Keratinocyte (primary cell): ENCODE measurements around the gene CUX1. TPM values are rescaled to one million over a fixed set of nuclear protein-coding genes. Genes with fewer than 3 reads are reported as not detected.

Experiments used
- DNase-seq: peaks from one replicate; pipeline ENCODE4 v3.0.0-alpha.2; 2011; ENCODE audit warnings: low read depth, missing footprints, low spot score
- FAIRE-seq: peaks from 2 replicates; lab custom pipeline; 2011; peaks lifted over from hg19 to GRCh38; lab: Jason Lieb, UNC
- H2AFZ ChIP-seq: 2 replicates; pipeline ENCODE4 v1.6.0; 2012; ENCODE audit warnings: low read length, control low read depth, inconsistent platforms; ENCODE audit not compliant: control insufficient read depth
- H3K27ac ChIP-seq: 2 replicates; pipeline ENCODE4 v1.5.1; 2011; ENCODE audit warnings: low read length; ENCODE audit not compliant: control insufficient read depth, insufficient read depth
- H3K27me3 ChIP-seq: 3 replicates; pipeline ENCODE4 v1.6.0; 2011; ENCODE audit warnings: low read length; ENCODE audit not compliant: control insufficient read depth, insufficient read depth; ENCODE audit errors: extremely low read depth
- H3K36me3 ChIP-seq, 2 experiments: 2 replicates in 1 of 2; 3 replicates in 1 of 2; pipeline ENCODE4 v1.5.1; 2011; ENCODE audit warnings: low read length in 2 of 2, mild to moderate bottlenecking in 1 of 2; ENCODE audit not compliant: control insufficient read depth in 2 of 2, insufficient read depth in 2 of 2; ENCODE audit errors: extremely low read depth in 1 of 2
- H3K4me1 ChIP-seq: 3 replicates; pipeline ENCODE4 v1.5.1; 2011; ENCODE audit warnings: low read length; ENCODE audit not compliant: control insufficient read depth, insufficient read depth; ENCODE audit errors: extremely low read depth
- H3K4me2 ChIP-seq: 3 replicates; pipeline ENCODE4 v1.6.0; 2011; ENCODE audit warnings: low read depth, low read length; ENCODE audit not compliant: control insufficient read depth, insufficient read depth; ENCODE audit errors: extremely low read depth
- H3K4me3 ChIP-seq, 3 experiments: fragments of 200-600 bp in 1 of 3; sonication (generic) in 1 of 3; 2 replicates in 2 of 3; 3 replicates in 1 of 3; pipeline ENCODE4 v1.5.1; 2011 to 2016; ENCODE audit warnings: low read length in 3 of 3, mild to moderate bottlenecking in 3 of 3, control low read depth in 2 of 3, inconsistent platforms in 1 of 3, low read depth in 1 of 3, mixed read lengths in 1 of 3, mixed run types in 1 of 3, moderate library complexity in 1 of 3; ENCODE audit not compliant: control insufficient read depth in 2 of 3, insufficient read depth in 2 of 3; ENCODE audit errors: extremely low read depth in 1 of 3
- H3K79me2 ChIP-seq: 2 replicates; pipeline ENCODE4 v1.6.0; 2012; ENCODE audit warnings: low read length; ENCODE audit not compliant: control insufficient read depth, insufficient read depth
- H3K9ac ChIP-seq: 3 replicates; pipeline ENCODE4 v1.6.0; 2011; ENCODE audit warnings: low read length; ENCODE audit not compliant: control insufficient read depth, insufficient read depth; ENCODE audit errors: extremely low read depth
- H3K9me1 ChIP-seq: 3 replicates; pipeline ENCODE4 v1.6.0; 2011; ENCODE audit warnings: low read length; ENCODE audit not compliant: control insufficient read depth, insufficient read depth; ENCODE audit errors: extremely low read depth
- H3K9me3 ChIP-seq: 2 replicates; pipeline ENCODE4 v1.5.1; 2012; ENCODE audit warnings: low read depth, low read length; ENCODE audit not compliant: control insufficient read depth
- H4K20me1 ChIP-seq: 3 replicates; pipeline ENCODE4 v1.6.0; 2011; ENCODE audit warnings: low read length; ENCODE audit not compliant: control insufficient read depth, insufficient read depth; ENCODE audit errors: extremely low read depth
- CTCF ChIP-seq, 3 experiments: IDR thresholded peaks in 1 of 3; conservative IDR thresholded peaks in 1 of 3; optimal IDR thresholded peaks in 1 of 3; 2 replicates in 2 of 3; 3 replicates in 1 of 3; pipeline versions ENCODE3 to v1.5.1; 2011; ENCODE audit warnings: low read length in 3 of 3, mild to moderate bottlenecking in 3 of 3, moderate library complexity in 2 of 3, control low read depth in 1 of 3, inconsistent platforms in 1 of 3; ENCODE audit not compliant: insufficient read depth in 2 of 3; ENCODE audit errors: extremely low read depth in 1 of 3
- EZH2 ChIP-seq: IDR thresholded peaks from one replicate; pipeline ENCODE4 v1.6.1; 2012; ENCODE audit warnings: inconsistent platforms, mild to moderate bottlenecking, low read length, moderate library complexity
- dilution Hi-C: fragments of 300-500 bp; cut with MboI; formaldehyde crosslinking; loops from one replicate; pipeline ENCODE4 v1.7.0; 2020; ENCODE audit warnings: low sequenced_read_pairs; ENCODE audit not compliant: extremely low pct_ligation_motif_present
- polyA plus RNA-seq, 5 experiments: library from polyadenylated mRNA; depleted of rRNA in 3 of 5; stranded (reverse) in 3 of 5; stranded (forward) in 1 of 5; unstranded in 1 of 5; fragments of >200 nt; gene quantifications; 1 replicate in 1 of 5; 2 replicates in 3 of 5; 3 replicates in 1 of 5; pipeline versions ENCODE4 v1.2.1 to v1.2.3, GENCODE V29; 2011 to 2012; ENCODE audit warnings: missing spikeins in 2 of 5, low read depth in 1 of 5, low replicate concordance in 1 of 5

Gene CUX1
- polyA plus RNA-seq, 1 donor (not counting 4 experiments of a cell fraction or from before 2014, with no cell fraction given), result 18.3 TPM

DNA sequence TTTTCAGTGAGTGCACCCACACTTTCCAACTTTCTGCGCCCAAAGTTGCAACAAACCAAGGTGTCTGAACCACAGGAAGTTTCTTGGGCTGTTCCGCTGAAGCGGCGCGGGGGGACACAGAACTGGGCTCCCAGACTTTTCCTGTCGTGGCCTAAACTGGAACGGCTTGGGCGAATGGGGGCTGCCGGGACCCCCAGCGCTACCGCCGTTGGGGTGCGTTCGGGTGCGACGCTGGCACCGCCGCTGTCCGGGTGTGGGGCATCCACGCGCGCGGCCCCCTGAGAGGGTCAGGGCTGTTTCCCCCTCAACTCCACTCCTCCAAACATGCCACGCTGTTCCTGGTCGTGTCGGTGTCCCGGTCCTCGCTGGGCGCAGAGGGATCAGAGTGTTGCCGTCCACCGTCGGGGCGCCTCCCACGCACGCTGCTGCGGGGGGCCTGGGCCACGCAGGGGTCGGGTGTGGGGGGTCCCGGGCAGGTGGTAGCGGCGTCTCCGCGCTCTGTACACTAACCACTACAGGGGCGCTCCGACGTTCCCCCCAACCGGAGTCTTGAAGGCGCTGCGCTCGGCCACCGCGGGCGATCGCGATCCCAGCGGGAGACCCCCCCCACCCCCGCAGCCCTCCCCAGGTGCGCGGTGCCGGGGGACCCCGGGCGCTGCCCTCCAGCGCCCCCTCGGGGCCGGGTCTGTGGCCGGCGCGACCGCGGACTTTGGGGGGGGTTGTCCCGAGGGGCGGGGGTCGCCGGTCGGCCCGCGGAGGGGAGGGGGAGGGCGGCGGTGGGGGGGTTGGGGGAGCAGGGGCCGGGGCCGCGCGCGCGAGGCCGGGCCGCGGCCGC, 2.2 kb upstream of the CUX1 start:
- H3K27me3 ChIP-seq, result no peaks in the 10 kb centered on the region
- H2AFZ ChIP-seq, result peak overlapping the region; percentile 95
- H3K9ac ChIP-seq, result peak overlapping the region; percentile 87
- peak overlapping the region; percentile 75 for H3K27ac ChIP-seq
- no peaks in the 10 kb centered on the region for H4K20me1 ChIP-seq
- H3K4me1 ChIP-seq, result peaks cover 22% of the 10 kb centered on the region
- TF ChIP-seq EZH2 (no peak), CTCF (optimal IDR thresholded peaks at IDR 0.05 in 1 of 3, IDR thresholded peaks at IDR 0.05 in 1 of 3, conservative IDR thresholded peaks at IDR 0.05 in 1 of 3; ENCODE audit: extremely low read depth in 1 of 3, insufficient read depth in 2 of 3, low read length in 3 of 3) (peak in 1 of 3 experiments; percentile 43)
- DNase-seq (no peak), FAIRE-seq (no peak)
- H3K4me2 ChIP-seq, result peak overlapping the region; percentile 92
- no peaks in the 10 kb centered on the region for H3K9me3 ChIP-seq
- H3K4me3 ChIP-seq, result peak overlapping the region; percentile 66 to 86 (median 79)
- H3K79me2 ChIP-seq, result peaks cover 14% of the 10 kb centered on the region
- H3K9me1 ChIP-seq, result no peaks in the 10 kb centered on the region
- dilution Hi-C loops, result no loop called here
- H3K36me3 ChIP-seq, result no peaks in the 10 kb centered on the region

GRCh38 chr7:101815826-101816594, 1.4 kb upstream of the CUX1 start:
- peak overlapping the region; percentile 82 for H3K9ac ChIP-seq
- DNase-seq (no peak), FAIRE-seq (no peak)
- H3K4me2 ChIP-seq, result no peak overlapping the region
- H3K36me3 ChIP-seq, result no peaks in the 10 kb centered on the region
- dilution Hi-C loops, result no loop called here
- TF ChIP-seq CTCF (optimal IDR thresholded peaks at IDR 0.05 in 1 of 3, IDR thresholded peaks at IDR 0.05 in 1 of 3, conservative IDR thresholded peaks at IDR 0.05 in 1 of 3; ENCODE audit: extremely low read depth in 1 of 3, insufficient read depth in 2 of 3, low read length in 3 of 3) (peak in 1 of 3 experiments; percentile 10), EZH2 (no peak)
- H4K20me1 ChIP-seq, result no peaks in the 10 kb centered on the region
- H3K79me2 ChIP-seq, result peaks cover 17% of the 10 kb centered on the region
- no peaks in the 10 kb centered on the region for H3K9me1 ChIP-seq
- peak overlapping the region; percentile 61 for H2AFZ ChIP-seq
- peak overlapping the region; percentile 45 to 66 (median 63) for H3K4me3 ChIP-seq
- H3K27me3 ChIP-seq, result no peaks in the 10 kb centered on the region
- H3K4me1 ChIP-seq, result peaks cover 23% of the 10 kb centered on the region
- no peaks in the 10 kb centered on the region for H3K9me3 ChIP-seq
- peak overlapping the region; percentile 39 for H3K27ac ChIP-seq
